ENCODE results near the gene DHRS3. TPM values are rescaled to one million over a fixed set of nuclear protein-coding genes. Genes with fewer than 3 reads are reported as not detected.
A peak's percentile ranks its signal among the peaks of the same experiment; 100 is the strongest.

The DHRS3 gene
- total RNA-seq, 1 experiment from 2014 or later, result 239 TPM

- Mint-ChIP-seq H3K27me3 (ENCODE audit: unreplicated experiment) (no peaks in the 10 kb centered on the region), H3K27ac (ENCODE audit: unreplicated experiment) (peak overlapping the region; percentile 69), H3K9me3 (ENCODE audit: low read depth, unreplicated experiment) (peaks cover 2% of the 10 kb centered on the region), H3K4me3 (ENCODE audit: low read depth, unreplicated experiment) (peak overlapping the region; percentile 17), H3K36me3 (ENCODE audit: insufficient read depth, unreplicated experiment) (peaks cover 98% of the 10 kb centered on the region), H3K4me1 (ENCODE audit: low read depth, unreplicated experiment) (peaks cover 47% of the 10 kb centered on the region)
- TF ChIP-seq CTCF (IDR thresholded peaks at IDR 0.05; ENCODE audit: unreplicated experiment), result no peak
- DNase-seq, result no peak
- intact Hi-C loops (cut with micrococcal nuclease; ENCODE audit: unreplicated experiment), result no loop called here
- CTCF ChIA-PET, result no interaction called here
- no TSS peak for BruUV-seq (replicated peaks)
Measured at GRCh38 chr1:12610305-12610935, 7.6 kb downstream of the DHRS3 start.

- Mint-ChIP-seq H3K27me3 (ENCODE audit: unreplicated experiment) (no peaks in the 10 kb centered on the region), H3K36me3 (ENCODE audit: insufficient read depth, unreplicated experiment) (peaks cover 95% of the 10 kb centered on the region), H3K4me1 (ENCODE audit: low read depth, unreplicated experiment) (peaks cover 51% of the 10 kb centered on the region), H3K9me3 (ENCODE audit: low read depth, unreplicated experiment) (peaks cover 2% of the 10 kb centered on the region), H3K27ac (ENCODE audit: unreplicated experiment) (peak overlapping the region; percentile 69), H3K4me3 (ENCODE audit: low read depth, unreplicated experiment) (no peak overlapping the region)
- TF ChIP-seq CTCF (IDR thresholded peaks at IDR 0.05; ENCODE audit: unreplicated experiment), result no peak
- BruUV-seq (replicated peaks), result no TSS peak
- intact Hi-C loops (cut with micrococcal nuclease; ENCODE audit: unreplicated experiment), result no loop called here
- no peak for DNase-seq
- CTCF ChIA-PET, result interaction anchor here (0.7 kb wide), 1 partner anchor 9 kb away, joined by 3 read pairs; no protein-coding TSS in a partner anchor
Measured at GRCh38 chr1:12609469-12610003, 8.5 kb downstream of the DHRS3 start.

- BruUV-seq (replicated peaks), result no TSS peak
Measured at GRCh38 chr1:12608311-12608957, 9.6 kb downstream of the DHRS3 start.

GRCh38 chr1:12607263-12607662, 10.7 kb downstream of the DHRS3 start:
- TF ChIP-seq CTCF (IDR thresholded peaks at IDR 0.05; ENCODE audit: unreplicated experiment), result no peak
- H3K36me3 Mint-ChIP-seq (ENCODE audit: insufficient read depth, unreplicated experiment), result peaks cover 94% of the 10 kb centered on the region
- H3K4me3 Mint-ChIP-seq (ENCODE audit: low read depth, unreplicated experiment), result no peak overlapping the region
- CTCF ChIA-PET, result no interaction called here
- intact Hi-C loops (cut with micrococcal nuclease; ENCODE audit: unreplicated experiment), result no loop called here
- no TSS peak for BruUV-seq (replicated peaks)
- peaks cover 49% of the 10 kb centered on the region for H3K4me1 Mint-ChIP-seq (ENCODE audit: low read depth, unreplicated experiment)
- H3K9me3 Mint-ChIP-seq (ENCODE audit: low read depth, unreplicated experiment), result peaks cover 2% of the 10 kb centered on the region
- H3K27me3 Mint-ChIP-seq (ENCODE audit: unreplicated experiment), result no peaks in the 10 kb centered on the region
- DNase-seq, result no peak
- peak overlapping the region; percentile 81 for H3K27ac Mint-ChIP-seq (ENCODE audit: unreplicated experiment)

More at GRCh38 chr1:12608311-12608957, 9.6 kb downstream of the DHRS3 start:
- DNase-seq, result no peak
- peaks cover 61% of the 10 kb centered on the region for H3K4me1 Mint-ChIP-seq (ENCODE audit: low read depth, unreplicated experiment)
- no peaks in the 10 kb centered on the region for H3K27me3 Mint-ChIP-seq (ENCODE audit: unreplicated experiment)
- peak overlapping the region; percentile 81 for H3K27ac Mint-ChIP-seq (ENCODE audit: unreplicated experiment)
- no peak for TF ChIP-seq CTCF (IDR thresholded peaks at IDR 0.05; ENCODE audit: unreplicated experiment)
- H3K36me3 Mint-ChIP-seq (ENCODE audit: insufficient read depth, unreplicated experiment), result peaks cover 95% of the 10 kb centered on the region
- H3K4me3 Mint-ChIP-seq (ENCODE audit: low read depth, unreplicated experiment), result no peak overlapping the region
- CTCF ChIA-PET, result no interaction called here
- H3K9me3 Mint-ChIP-seq (ENCODE audit: low read depth, unreplicated experiment), result peaks cover 2% of the 10 kb centered on the region
- intact Hi-C loops (cut with micrococcal nuclease; ENCODE audit: unreplicated experiment), result no loop called here
